Measurements from ENCODE around the gene GRIP2. TPM values are rescaled to one million over a fixed set of nuclear protein-coding genes. Genes with fewer than 3 reads are reported as not detected.

The GRIP2 gene
- polyA plus RNA-seq, 1 donor (not counting 4 experiments of a cell fraction or from before 2014, with no cell fraction given), result 0.01 TPM

GRCh38 chr3:14461006-14461747 is 79.0 kb downstream of the GRIP2 start:
- no peaks in the 10 kb centered on the region for H3K4me1 ChIP-seq (ENCODE audit: control insufficient read depth, extremely low read depth, insufficient read depth, low read length)
- H3K4me3 ChIP-seq (ENCODE audit: control insufficient read depth in 2 of 3, extremely low read depth in 1 of 3, insufficient read depth in 2 of 3, low read depth in 1 of 3, low read length in 3 of 3), result no peak overlapping the region
- H3K79me2 ChIP-seq (ENCODE audit: control insufficient read depth, insufficient read depth, low read length), result no peaks in the 10 kb centered on the region
- no peaks in the 10 kb centered on the region for H3K9me1 ChIP-seq (ENCODE audit: control insufficient read depth, extremely low read depth, insufficient read depth, low read length)
- H3K4me2 ChIP-seq (ENCODE audit: control insufficient read depth, extremely low read depth, insufficient read depth, low read depth, low read length), result no peak overlapping the region
- no peaks in the 10 kb centered on the region for H3K27me3 ChIP-seq (ENCODE audit: control insufficient read depth, extremely low read depth, insufficient read depth, low read length)
- no peaks in the 10 kb centered on the region for H4K20me1 ChIP-seq (ENCODE audit: control insufficient read depth, extremely low read depth, insufficient read depth, low read length)
- no peaks in the 10 kb centered on the region for H3K9me3 ChIP-seq (ENCODE audit: control insufficient read depth, low read depth, low read length)
- peaks cover 4% of the 10 kb centered on the region in 2 experiments for H3K36me3 ChIP-seq (ENCODE audit: control insufficient read depth in 2 of 2, extremely low read depth in 1 of 2, insufficient read depth in 2 of 2, low read length in 2 of 2)
- no peak overlapping the region for H3K9ac ChIP-seq (ENCODE audit: control insufficient read depth, extremely low read depth, insufficient read depth, low read length)
- TF ChIP-seq CTCF (optimal IDR thresholded peaks at IDR 0.05 in 1 of 3, IDR thresholded peaks at IDR 0.05 in 1 of 3, conservative IDR thresholded peaks at IDR 0.05 in 1 of 3; ENCODE audit: extremely low read depth in 1 of 3, insufficient read depth in 2 of 3, low read length in 3 of 3) (no peak), EZH2 (IDR thresholded peaks at IDR 0.05; ENCODE audit: low read length) (no peak)
- no peak overlapping the region for H2AFZ ChIP-seq (ENCODE audit: control insufficient read depth, low read length)
- no peak for DNase-seq (ENCODE audit: low read depth, low spot score)
- dilution Hi-C loops (cut with MboI; ENCODE audit: extremely low pct_ligation_motif_present, low sequenced_read_pairs), result no loop called here
- FAIRE-seq, result no peak
- H3K27ac ChIP-seq (ENCODE audit: control insufficient read depth, insufficient read depth, low read length), result no peak overlapping the region

- peaks cover 3 to 4% of the 10 kb centered on the region in 2 experiments for H3K36me3 ChIP-seq (ENCODE audit: control insufficient read depth in 2 of 2, extremely low read depth in 1 of 2, insufficient read depth in 2 of 2, low read length in 2 of 2)
- DNase-seq (ENCODE audit: low read depth, low spot score), result no peak
Measured at GRCh38 chr3:14460342-14461005, 79.7 kb downstream of the GRIP2 start.

More at GRCh38 chr3:14460342-14461005, 79.7 kb downstream of the GRIP2 start:
- H4K20me1 ChIP-seq (ENCODE audit: control insufficient read depth, extremely low read depth, insufficient read depth, low read length), result no peaks in the 10 kb centered on the region
- H3K4me2 ChIP-seq (ENCODE audit: control insufficient read depth, extremely low read depth, insufficient read depth, low read depth, low read length), result no peak overlapping the region
- no peak overlapping the region for H3K27ac ChIP-seq (ENCODE audit: control insufficient read depth, insufficient read depth, low read length)
- H3K9me1 ChIP-seq (ENCODE audit: control insufficient read depth, extremely low read depth, insufficient read depth, low read length), result no peaks in the 10 kb centered on the region
- dilution Hi-C loops (cut with MboI; ENCODE audit: extremely low pct_ligation_motif_present, low sequenced_read_pairs), result no loop called here
- H3K9me3 ChIP-seq (ENCODE audit: control insufficient read depth, low read depth, low read length), result no peaks in the 10 kb centered on the region
- FAIRE-seq, result no peak
- H3K79me2 ChIP-seq (ENCODE audit: control insufficient read depth, insufficient read depth, low read length), result no peaks in the 10 kb centered on the region
- TF ChIP-seq CTCF (optimal IDR thresholded peaks at IDR 0.05 in 1 of 3, IDR thresholded peaks at IDR 0.05 in 1 of 3, conservative IDR thresholded peaks at IDR 0.05 in 1 of 3; ENCODE audit: extremely low read depth in 1 of 3, insufficient read depth in 2 of 3, low read length in 3 of 3) (no peak), EZH2 (IDR thresholded peaks at IDR 0.05; ENCODE audit: low read length) (no peak)
- no peak overlapping the region for H3K4me3 ChIP-seq (ENCODE audit: control insufficient read depth in 2 of 3, extremely low read depth in 1 of 3, insufficient read depth in 2 of 3, low read depth in 1 of 3, low read length in 3 of 3)
- no peaks in the 10 kb centered on the region for H3K27me3 ChIP-seq (ENCODE audit: control insufficient read depth, extremely low read depth, insufficient read depth, low read length)
- H3K4me1 ChIP-seq (ENCODE audit: control insufficient read depth, extremely low read depth, insufficient read depth, low read length), result no peaks in the 10 kb centered on the region
- no peak overlapping the region for H3K9ac ChIP-seq (ENCODE audit: control insufficient read depth, extremely low read depth, insufficient read depth, low read length)
- H2AFZ ChIP-seq (ENCODE audit: control insufficient read depth, low read length), result no peak overlapping the region
